Hepatocyte (in vitro differentiated cells): ENCODE results near the gene AKAP13. TPM values are rescaled to one million over a fixed set of nuclear protein-coding genes. Genes with fewer than 3 reads are reported as not detected.
"Not testable (repeated sequence)": the region's sequence is repeated elsewhere in the genome, so short reads cannot be mapped to it uniquely, and the experiment has no call there.

Experiments
- DNase-seq: peaks from one replicate; pipeline ENCODE4 v3.0.0-alpha.2; 2016; ENCODE audit warnings: low spot score
- H2AFZ ChIP-seq: fragments of 200-600 bp; sonication (generic); 2 replicates; pipeline ENCODE4 v1.6.0; 2016; ENCODE audit warnings: antibody characterized with exemption, mild to moderate bottlenecking
- H3K27ac ChIP-seq: fragments of 200-600 bp; sonication (generic); 2 replicates; pipeline ENCODE4 v1.5.1; 2016; ENCODE audit warnings: mild to moderate bottlenecking
- H3K27me3 ChIP-seq: fragments of 200-600 bp; sonication (generic); 2 replicates; pipeline ENCODE4 v1.6.1; 2016
- H3K36me3 ChIP-seq: fragments of 200-600 bp; sonication (generic); replicated peaks from 2 replicates; pipeline ENCODE4 v1.5.1; 2016; ENCODE audit warnings: low read depth; ENCODE audit not compliant: insufficient read depth
- H3K4me1 ChIP-seq: fragments of 200-600 bp; sonication (generic); 2 replicates; pipeline ENCODE4 v1.5.1; 2016; ENCODE audit warnings: mild to moderate bottlenecking, moderate library complexity; ENCODE audit not compliant: insufficient read depth
- H3K4me2 ChIP-seq: fragments of 200-600 bp; sonication (generic); 2 replicates; pipeline ENCODE4 v1.6.0; 2016
- H3K4me3 ChIP-seq: fragments of 200-600 bp; sonication (generic); 2 replicates; pipeline ENCODE4 v1.5.1; 2016; ENCODE audit warnings: mild to moderate bottlenecking
- H3K79me2 ChIP-seq: fragments of 200-600 bp; sonication (generic); 2 replicates; pipeline ENCODE4 v1.6.0; 2017; ENCODE audit warnings: mild to moderate bottlenecking
- H3K9me2 ChIP-seq: fragments of 200-600 bp; sonication (generic); replicated peaks from 2 replicates; pipeline ENCODE4 v1.6.0; 2017; ENCODE audit warnings: mild to moderate bottlenecking; ENCODE audit not compliant: insufficient read depth
- H3K9me3 ChIP-seq: fragments of 200-600 bp; sonication (generic); 2 replicates; pipeline ENCODE4 v1.5.1; 2016; ENCODE audit warnings: low read depth, mild to moderate bottlenecking
- H4K20me1 ChIP-seq: fragments of 200-600 bp; sonication (generic); 2 replicates; pipeline ENCODE4 v1.6.0; 2016; ENCODE audit warnings: mild to moderate bottlenecking; ENCODE audit not compliant: insufficient read depth, poor library complexity, severe bottlenecking
- CTCF ChIP-seq: fragments of 200-600 bp; sonication (generic); IDR thresholded peaks from 2 replicates; pipeline ENCODE4 v1.5.1; 2016; ENCODE audit warnings: antibody characterized with exemption, mild to moderate bottlenecking; ENCODE audit not compliant: poor library complexity
- EZH2 ChIP-seq: fragments of 200-600 bp; sonication (generic); IDR thresholded peaks from 2 replicates; pipeline ENCODE4 v1.6.1; 2016; ENCODE audit warnings: antibody characterized with exemption, mild to moderate bottlenecking, borderline replicate concordance
- EZH2phosphoT487 ChIP-seq: fragments of 200-600 bp; sonication (generic); IDR thresholded peaks from one replicate; pipeline ENCODE4 v1.6.1; 2018; ENCODE audit warnings: antibody characterized with exemption, mild to moderate bottlenecking, low read depth, moderate library complexity; ENCODE audit not compliant: unreplicated experiment, severe bottlenecking
- WGBS: methylation state at CpG from one replicate; pipeline ENCODE4 v1.1.6; 2016; ENCODE audit warnings: low lambda C conversion rate; ENCODE audit errors: missing lambda C conversion rate; 5-methylcytosine and 5-hydroxymethylcytosine counted together
- polyA plus RNA-seq: library from polyadenylated mRNA; unstranded; fragments of >200 nt; fragmentation: Nextera tagmentation; extraction: Ambion mirVana; gene quantifications from 2 replicates; pipeline ENCODE4 v1.2.1, GENCODE V29; 2016
- total RNA-seq: library from RNA; depleted of rRNA; stranded (reverse); fragments of >200 nt; gene quantifications from 2 replicates; pipeline ENCODE4 v1.2.3, GENCODE V29; 2014

The AKAP13 gene
- total and polyA plus RNA-seq, 2 experiments from 2014 or later = 55.6 to 80.9 TPM

GRCh38 chr15:85534031-85534430, 153.6 kb downstream of the AKAP13 start:
- no peak for TF ChIP-seq CTCF
- TF ChIP-seq EZH2 = no peak
- TF ChIP-seq EZH2phosphoT487 = no peak

GRCh38 chr15:85535533-85536330, 155.3 kb downstream of the AKAP13 start:
- H3K4me1 ChIP-seq, H3K27me3 ChIP-seq, H3K9me3 ChIP-seq, DNase-seq, H3K36me3 ChIP-seq, H3K4me3 ChIP-seq, H3K27ac ChIP-seq, H3K4me2 ChIP-seq, H2AFZ ChIP-seq, H4K20me1 ChIP-seq, H3K9me2 ChIP-seq: not testable (repeated sequence)
- 92% methylated on average over 7 of the region's 7 CpGs for WGBS
- H3K79me2 ChIP-seq = peaks cover 32% of the 10 kb centered on the region

More at GRCh38 chr15:85534031-85534430, 153.6 kb downstream of the AKAP13 start:
- no peaks in the 10 kb centered on the region for H3K9me2 ChIP-seq
- H3K4me2 ChIP-seq = no peak overlapping the region
- no peak overlapping the region for H3K27ac ChIP-seq
- H4K20me1 ChIP-seq = no peaks in the 10 kb centered on the region
- no peaks in the 10 kb centered on the region for H3K9me3 ChIP-seq
- H3K79me2 ChIP-seq = peaks cover 34% of the 10 kb centered on the region
- DNase-seq = no peak
- H3K36me3 ChIP-seq = no peaks in the 10 kb centered on the region
- no peak overlapping the region for H2AFZ ChIP-seq
- 99% methylated on average over 2 of the region's 2 CpGs for WGBS
- H3K4me3 ChIP-seq = no peak overlapping the region
- H3K27me3 ChIP-seq = no peaks in the 10 kb centered on the region
- H3K4me1 ChIP-seq = no peaks in the 10 kb centered on the region

- Histone ChIP-seq H3K4me2 (no peak overlapping the region), H4K20me1 (no peaks in the 10 kb centered on the region), H3K9me3 (no peaks in the 10 kb centered on the region), H3K4me1 (no peaks in the 10 kb centered on the region), H2AFZ (no peak overlapping the region), H3K9me2 (no peaks in the 10 kb centered on the region), H3K27ac (no peak overlapping the region), H3K4me3 (no peak overlapping the region), H3K79me2 (peaks cover 35% of the 10 kb centered on the region), H3K27me3 (no peaks in the 10 kb centered on the region), H3K36me3 (no peaks in the 10 kb centered on the region)
- TF ChIP-seq CTCF = no peak
- no peak for TF ChIP-seq EZH2
- no peak for TF ChIP-seq EZH2phosphoT487
- DNase-seq = no peak
- 68% methylated on average over 4 of the region's 4 CpGs for WGBS
These were observed 155.9 kb downstream of the AKAP13 start for GRCh38 chr15:85536341-85536740.

GRCh38 chr15:85539491-85539890, 159.1 kb downstream of the AKAP13 start:
- DNase-seq = no peak
- Histone ChIP-seq H3K27ac (no peak overlapping the region), H3K9me3 (no peaks in the 10 kb centered on the region), H3K4me2 (no peak overlapping the region), H3K4me3 (no peak overlapping the region), H3K4me1 (peaks cover 29% of the 10 kb centered on the region), H3K79me2 (peaks cover 36% of the 10 kb centered on the region), H3K27me3 (no peaks in the 10 kb centered on the region), H3K9me2 (no peaks in the 10 kb centered on the region), H4K20me1 (no peaks in the 10 kb centered on the region), H2AFZ (no peak overlapping the region), H3K36me3 (no peaks in the 10 kb centered on the region)
- TF ChIP-seq EZH2phosphoT487 = no peak
- no peak for TF ChIP-seq EZH2
- no peak for TF ChIP-seq CTCF
